ENCODE measurements around the gene NCOR2.
A peak's percentile ranks its signal among the peaks of the same experiment; 100 is the strongest.

Gene NCOR2

DNA sequence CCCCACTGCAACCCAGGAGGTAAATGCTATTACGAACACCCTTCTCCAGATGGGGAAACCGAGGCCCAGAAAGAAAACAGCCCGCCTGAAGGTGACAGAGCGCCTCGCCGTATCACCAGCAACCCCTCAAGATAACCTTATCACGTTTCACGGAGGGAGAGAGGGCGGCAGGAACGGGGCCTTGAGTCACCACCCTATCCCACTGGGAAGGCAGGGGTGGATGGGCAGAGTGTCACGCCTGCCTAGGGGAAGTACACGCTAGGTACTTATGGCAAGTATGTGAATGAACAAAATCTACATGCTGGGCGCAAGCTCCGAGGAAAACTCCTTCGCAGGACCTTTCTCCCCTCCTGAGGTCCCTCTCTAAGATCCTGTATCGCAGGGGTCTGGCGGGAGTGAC, 17.8 kb downstream of the NCOR2 start:
- intact Hi-C loops (cut with DNase I) = no loop called here
- no peak for DNase-seq

- DNase-seq = peak in 1 of 10 donors; percentile 88
- intact Hi-C loops (cut with DNase I) = no loop called here
Measured at GRCh38 chr12:124548854-124549378, 18.5 kb downstream of the NCOR2 start.

- no peak for DNase-seq
- intact Hi-C loops (cut with DNase I) = no loop called here
Measured at GRCh38 chr12:124547626-124548025, 19.8 kb downstream of the NCOR2 start.

DNA sequence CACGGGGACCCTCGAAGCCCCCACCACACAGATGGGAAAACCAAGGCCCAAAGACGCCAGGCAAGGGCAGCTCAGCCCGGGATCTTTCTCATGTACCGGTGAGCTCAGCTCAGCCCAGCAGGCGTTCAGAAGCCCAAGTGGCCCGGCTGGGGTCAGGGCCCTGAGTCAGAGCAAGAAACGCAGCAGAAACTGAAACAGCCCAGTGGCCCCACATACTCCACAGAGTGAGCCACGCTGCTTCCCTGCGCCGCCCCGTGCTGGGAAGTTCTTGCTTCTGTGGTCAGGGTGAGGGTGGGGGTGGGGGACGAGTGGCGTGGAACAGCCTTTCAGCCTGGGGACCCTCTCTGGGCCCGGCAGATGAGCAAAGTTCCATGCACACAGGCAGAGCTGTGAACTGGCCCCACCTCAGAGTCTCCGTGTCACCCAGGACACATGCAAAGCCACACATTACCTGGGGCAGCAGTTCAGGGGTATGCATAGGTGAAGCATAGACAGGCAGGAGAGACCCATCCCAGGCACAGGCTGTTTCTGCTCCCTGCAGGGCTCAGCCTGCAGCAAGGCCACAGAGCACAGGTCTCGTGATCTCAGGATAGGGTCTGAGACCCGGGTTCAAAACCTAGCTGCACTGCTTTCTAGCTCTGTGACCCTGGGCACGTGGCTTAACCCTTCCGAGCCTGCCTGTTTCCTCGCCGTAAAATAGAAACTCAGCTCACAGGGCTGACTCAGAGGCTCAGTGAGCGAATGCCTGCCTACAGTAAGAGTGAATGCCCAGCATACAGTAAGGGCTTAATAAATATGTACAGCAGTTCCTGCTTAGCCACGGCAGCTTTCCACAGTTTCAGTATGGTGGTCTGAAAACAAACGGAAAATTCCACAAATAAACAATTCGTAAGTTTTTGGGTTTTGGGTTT, 21.6 kb downstream of the NCOR2 start:
- no peak for DNase-seq
- intact Hi-C loops (cut with DNase I) = no loop called here

DNA sequence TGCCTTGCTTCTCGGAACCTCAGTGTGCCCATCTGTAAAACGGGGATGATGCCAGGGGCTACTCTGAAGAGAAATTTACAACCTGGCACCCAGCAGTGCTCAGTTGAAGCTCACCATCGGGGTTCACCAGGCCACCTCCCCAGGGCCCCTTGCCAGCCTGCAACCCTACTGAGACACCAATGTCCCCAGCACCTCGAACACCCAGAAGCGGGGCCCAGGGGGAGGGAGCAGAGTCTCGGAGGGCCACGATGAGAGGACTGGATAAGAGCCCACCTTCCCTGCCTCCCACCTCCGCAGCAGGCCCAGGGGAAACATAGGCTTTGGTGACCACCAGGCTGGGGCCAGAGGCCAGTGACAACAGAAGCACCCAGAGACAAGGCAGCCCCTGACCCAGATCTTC, 22.4 kb downstream of the NCOR2 start:
- intact Hi-C loops (cut with DNase I) = no loop called here
- no peak for DNase-seq

GRCh38 chr12:124544311-124544970, 23.0 kb downstream of the NCOR2 start:
- intact Hi-C loops (cut with DNase I) = no loop called here

DNA sequence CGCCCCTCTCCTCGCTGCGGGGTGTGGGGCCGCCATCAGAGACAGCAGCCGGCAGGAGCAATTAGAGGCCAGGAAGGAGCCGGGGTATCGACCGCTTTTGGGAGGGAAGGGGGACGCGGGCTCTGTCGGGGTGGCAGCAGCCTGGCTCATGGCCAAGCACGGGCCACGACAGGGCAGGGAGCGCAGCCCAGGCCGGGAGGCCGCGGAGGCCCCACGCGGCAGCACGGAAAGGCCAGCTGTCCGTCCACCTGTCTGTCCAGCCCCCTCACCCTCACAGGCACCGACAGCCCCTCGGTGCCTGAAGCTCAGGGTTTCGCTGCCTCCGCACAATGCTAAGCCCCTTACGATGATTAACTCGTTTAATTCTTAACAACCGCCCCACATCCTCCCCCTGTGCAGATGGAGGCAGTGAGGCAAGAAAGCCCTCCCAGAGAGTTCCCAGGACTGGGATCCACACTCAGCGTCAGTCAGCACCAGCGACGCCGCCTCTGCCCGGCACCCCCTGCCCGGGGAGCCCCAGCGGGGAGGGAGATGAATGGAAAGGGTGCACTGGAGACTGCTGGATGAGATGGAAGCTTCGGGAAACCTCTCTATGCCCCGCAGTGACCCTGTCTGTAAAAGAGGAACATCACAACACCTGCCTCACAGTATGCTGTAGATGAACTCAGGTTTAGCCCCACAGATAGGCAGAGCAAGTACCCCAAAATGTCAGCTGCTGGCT, 23.7 kb downstream of the NCOR2 start:
- peak in 2 of 10 donors; percentile 81 to 88 for DNase-seq
- intact Hi-C loops (cut with DNase I) = no loop called here

More at GRCh38 chr12:124544311-124544970, 23.0 kb downstream of the NCOR2 start:
- peak in 1 of 10 donors; percentile 69 for DNase-seq

- DNase-seq = peak in 1 of 10 donors; percentile 66
- intact Hi-C loops (cut with DNase I) = no loop called here
Measured at GRCh38 chr12:124543052-124543589, 24.3 kb downstream of the NCOR2 start.

DNA sequence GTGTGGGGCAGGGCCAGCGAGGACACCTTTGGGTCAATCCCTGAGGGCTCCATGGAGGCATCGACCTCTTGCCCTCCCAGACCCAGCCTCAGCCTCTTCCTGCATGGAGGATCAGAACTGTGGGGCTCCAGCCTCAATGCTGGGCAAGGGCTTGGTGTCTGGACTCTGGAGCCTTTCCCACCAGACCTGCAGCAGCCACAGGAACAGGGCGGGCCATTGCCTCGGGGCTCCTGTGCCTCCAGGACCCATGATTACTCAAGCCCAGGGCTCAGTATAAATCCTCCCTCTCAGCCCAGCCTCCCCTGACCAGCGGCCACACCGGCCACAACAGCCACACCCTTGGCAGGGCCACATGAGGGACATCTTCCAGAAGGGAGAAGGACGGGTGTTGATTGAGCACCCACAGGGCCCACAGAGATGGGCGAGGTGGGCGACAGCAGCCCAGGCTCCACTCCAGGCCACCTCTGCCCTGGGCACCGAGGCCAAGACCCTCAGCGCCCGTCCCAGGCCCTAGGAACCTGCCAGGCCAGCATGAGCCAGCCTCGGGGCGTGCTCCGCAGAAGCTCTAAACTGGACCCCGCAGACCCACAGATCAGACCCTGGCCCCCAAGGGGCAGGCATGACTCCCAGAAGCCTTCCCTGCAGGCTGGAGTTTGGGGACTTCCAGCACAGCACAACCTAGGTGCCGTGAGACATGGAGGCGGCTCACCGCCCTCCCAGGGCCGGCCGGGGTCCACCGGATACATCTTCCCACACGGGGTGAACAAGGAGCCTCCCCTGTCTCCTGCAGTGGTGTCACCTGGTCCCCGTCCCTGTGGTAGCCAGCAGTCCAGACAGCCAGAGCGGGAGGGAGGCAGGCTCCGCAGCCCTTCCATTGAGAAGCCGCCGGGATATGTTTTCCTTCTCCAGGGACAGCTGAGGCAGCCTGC, 25.1 kb downstream of the NCOR2 start:
- DNase-seq = peak in 1 of 10 donors; percentile 77
- intact Hi-C loops (cut with DNase I) = no loop called here

DNA sequence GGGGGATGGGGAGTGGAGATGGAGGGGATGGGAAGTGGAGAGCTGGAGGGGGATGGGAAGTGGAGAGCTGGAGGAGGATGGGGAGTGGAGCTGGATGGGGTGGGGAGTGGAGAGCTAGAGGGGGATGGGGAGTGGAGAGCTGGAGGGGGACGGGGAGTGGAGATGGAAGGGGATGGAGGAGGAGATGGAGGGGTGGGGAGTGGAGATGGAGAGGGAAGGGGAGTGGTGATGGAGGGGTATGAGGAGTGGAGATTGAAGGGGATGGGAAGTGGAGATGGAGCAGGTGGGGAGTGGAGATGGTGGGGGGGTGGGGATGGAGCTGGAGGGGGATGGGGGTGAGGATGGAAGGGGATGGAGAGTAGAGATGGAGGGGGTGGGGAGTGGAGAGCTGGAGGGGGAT, 26.1 kb downstream of the NCOR2 start:
- no peak for DNase-seq

DNA sequence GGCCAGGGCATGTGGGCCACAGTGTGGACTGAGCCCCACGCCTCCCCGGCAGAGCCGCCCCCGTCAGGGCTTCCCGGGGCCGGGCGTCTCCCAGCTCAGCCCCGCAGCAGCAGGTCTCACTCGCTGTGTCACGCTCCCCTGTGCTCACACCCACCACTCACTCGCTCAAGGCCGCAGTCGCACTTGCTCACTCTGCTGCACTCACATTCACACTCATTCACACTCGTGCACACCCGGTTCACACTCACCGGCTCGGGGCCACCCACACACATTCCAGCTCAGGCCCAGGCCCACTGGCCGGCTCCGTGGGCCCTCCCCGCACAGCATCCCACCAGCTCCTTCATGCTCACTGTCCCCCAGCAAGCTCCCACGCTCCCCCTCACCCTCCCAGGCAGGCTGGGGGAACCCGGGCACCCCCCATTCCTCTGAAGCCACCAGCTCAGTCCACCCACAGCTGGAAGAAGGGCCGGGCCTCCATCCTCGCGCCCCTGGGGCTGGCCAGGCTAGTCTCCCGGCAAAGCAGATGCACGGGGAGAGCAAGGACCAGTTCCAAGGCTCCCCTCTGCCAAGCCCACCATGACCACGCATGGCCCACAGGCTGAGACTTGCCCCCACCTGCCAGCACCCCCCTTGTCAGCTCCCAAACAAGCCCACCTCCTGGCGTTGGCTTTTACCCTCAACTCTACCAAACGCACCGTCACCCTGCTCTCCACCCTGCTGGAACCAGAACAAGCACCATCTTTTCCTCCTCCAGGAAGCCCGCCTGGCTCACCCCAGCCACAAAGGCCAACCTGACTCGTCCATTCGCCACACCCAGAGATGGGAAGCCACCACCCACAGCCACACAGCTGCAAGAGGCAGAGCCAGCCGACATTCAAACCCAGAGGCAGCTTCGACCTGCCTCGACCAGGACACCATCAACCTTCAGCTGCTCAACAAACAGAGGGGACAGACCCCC, 28.0 kb downstream of the NCOR2 start:
- intact Hi-C loops (cut with DNase I) = no loop called here
- peak in 1 of 10 donors; percentile 70 for DNase-seq

More for the DNA sequence above, 26.1 kb downstream of the NCOR2 start:
- intact Hi-C loops (cut with DNase I) = no loop called here

DNA sequence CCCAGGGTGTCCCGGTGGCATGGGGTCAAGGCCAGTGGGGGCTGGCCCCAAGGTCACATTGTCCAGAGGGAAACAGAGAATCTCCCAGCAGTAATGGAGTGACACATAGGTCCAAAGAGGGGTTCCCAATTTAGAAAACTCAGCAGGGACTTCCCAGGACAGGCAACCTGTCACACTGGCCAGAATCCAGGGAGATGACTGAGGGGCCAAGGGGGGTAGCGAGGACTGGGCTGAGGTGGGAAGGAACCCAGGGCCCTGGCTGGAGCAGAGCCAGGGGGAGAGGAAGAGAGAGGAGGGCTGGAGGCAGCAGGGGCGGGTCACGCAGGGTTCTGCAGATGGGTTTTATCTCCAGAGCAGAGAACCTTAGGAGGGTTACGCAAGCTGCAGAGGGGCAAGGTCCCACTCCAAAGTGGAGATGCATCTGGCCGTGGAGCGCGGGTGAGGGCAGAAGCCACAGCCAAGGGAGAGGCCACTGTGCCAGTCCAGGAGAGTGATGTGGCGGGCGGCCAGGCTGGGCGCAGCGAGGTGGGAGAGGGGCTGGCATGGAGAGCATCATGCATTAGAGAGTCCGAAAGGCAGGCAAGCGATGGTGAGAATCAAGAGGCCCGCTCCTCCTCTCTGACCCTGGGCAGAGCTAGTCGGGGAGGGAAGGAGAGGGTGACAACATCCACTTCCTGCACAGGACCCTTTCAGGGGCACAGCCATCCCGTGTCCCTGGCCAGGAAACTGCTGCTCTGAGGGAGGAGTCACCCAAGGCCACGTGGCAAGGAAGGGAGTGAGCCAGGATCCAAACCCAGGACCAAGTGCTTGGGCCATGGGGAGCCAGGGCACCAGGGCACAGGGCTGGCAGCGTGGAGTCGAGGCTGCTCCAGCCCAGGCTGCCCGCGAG, 29.0 kb downstream of the NCOR2 start:
- intact Hi-C loops (cut with DNase I) = no loop called here
- no peak for DNase-seq

GRCh38 chr12:124537525-124538193, 29.8 kb downstream of the NCOR2 start:
- intact Hi-C loops (cut with DNase I) = no loop called here

GRCh38 chr12:124536641-124537040, 30.8 kb downstream of the NCOR2 start:
- intact Hi-C loops (cut with DNase I) = no loop called here
- DNase-seq = no peak

More at GRCh38 chr12:124537525-124538193, 29.8 kb downstream of the NCOR2 start:
- DNase-seq = peak; percentile 52 to 95 (median 70)

DNA sequence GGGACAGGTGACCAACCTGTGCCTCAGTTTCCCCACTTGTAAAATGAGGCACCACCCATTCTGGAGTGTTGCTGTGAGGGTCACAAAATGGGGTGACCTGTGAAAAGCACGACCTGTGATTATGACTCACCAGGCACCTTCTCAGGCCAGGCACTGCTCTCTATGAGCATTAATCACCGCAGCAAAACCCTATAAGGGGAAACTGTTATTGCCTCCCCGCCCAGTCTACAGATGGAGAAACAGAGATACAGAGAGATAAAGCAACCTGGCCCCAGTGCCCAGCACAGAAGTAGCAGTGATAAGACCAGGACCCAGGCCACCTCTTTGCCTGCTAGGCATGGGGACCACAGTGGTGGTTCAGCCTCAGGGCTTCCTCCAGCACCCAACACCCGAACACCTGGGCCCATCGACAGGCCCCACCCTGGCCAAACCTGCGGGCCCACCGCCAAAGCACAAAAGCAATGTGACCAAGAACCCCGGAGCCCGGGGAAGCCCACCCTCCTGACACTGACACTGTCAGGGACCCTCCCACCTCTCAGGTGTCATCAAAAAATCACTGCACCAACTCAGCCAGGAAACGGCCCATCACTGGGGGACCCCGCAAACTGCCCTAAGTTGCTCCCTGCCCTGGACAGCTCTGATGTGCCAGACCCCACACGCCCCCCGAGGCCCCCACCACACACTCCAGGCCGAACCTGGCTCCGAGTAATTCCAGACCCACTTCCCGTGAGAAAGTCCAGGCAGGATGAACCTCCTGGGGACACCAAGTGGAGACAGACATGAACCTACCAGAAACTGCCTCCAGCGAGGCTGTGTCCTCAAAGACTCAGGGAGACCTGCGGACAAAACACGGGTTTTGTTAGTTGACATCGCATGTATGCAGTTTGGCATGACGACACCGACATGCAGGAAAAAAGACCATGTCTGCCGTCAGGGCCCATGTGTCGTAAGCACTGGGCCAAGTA, 32.4 kb downstream of the NCOR2 start:
- DNase-seq = peak in 1 of 10 donors; percentile 53
- intact Hi-C loops (cut with DNase I) = no loop called here
